GM18511 (cell line): ENCODE measurements around the gene FEM1A.
"Not testable (repeated sequence)": the region's sequence is repeated elsewhere in the genome, so short reads cannot be mapped to it uniquely, and the experiment has no call there.

Source experiments
- ATAC-seq: cut with Tn5 transposase; IDR thresholded peaks from one replicate; pipeline ENCODE4 v1.9.1; 2021; ENCODE audit warnings: mild to moderate bottlenecking, moderate library complexity; ENCODE audit not compliant: unreplicated experiment

Gene FEM1A

DNA sequence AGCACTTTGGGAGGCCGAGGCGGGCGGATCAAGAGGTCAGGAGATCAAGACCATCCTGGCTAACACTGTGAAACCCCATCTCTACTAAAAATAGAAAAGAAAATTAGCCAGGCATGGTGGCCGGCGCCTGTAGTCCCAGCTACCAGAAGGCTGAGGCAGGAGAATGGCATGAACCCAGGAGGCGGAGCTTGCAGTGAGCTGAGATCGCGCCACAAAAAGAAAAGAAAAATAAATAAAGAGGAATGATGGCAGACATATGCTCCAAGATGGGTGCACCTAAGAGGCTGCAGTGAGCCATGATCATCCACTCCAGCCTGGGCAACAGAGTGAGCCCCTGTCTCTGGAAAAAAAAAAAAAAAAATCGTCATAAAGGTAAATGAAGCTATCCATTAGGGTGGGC is 54.4 kb downstream of the FEM1A start:
- ATAC-seq: not testable (repeated sequence)

DNA sequence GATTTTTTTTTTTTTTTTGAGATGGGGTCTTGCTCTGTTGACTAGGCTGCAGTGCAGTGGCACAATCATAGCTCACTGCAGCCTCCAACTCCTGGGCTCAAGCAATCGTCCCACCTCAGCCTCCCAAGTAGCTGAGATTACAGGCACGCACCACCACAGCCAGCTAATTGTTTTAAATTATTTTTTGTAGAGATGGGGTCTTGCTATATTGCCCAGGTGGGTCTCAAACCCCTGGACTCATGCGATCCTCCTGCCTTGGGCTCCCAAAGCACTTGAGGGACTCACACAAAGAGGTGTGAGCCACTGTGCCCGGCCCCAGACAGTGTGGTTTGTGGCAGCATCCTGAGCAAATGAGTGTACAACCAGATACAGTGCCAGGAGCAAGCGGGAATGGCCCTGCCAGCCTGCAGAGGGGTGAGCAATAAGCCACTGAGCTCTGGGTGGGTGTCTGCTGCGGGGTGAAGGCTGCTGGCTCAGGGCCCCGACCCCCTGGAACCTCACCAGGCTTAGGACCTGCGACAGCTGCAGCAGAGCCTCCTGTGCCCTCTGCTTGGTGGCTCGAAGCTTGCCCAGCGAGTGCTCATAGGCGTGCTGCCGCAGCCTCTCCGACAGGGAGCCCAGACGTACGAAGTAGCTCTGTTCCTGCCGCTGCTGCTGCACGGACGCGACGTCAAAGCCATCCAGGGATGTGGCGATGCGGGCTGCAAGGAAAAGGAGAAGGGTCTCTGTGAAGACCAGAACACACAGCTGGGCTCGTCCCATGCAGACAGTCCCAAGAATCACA is 55.8 kb downstream of the FEM1A start:
- ATAC-seq: no peak

DNA sequence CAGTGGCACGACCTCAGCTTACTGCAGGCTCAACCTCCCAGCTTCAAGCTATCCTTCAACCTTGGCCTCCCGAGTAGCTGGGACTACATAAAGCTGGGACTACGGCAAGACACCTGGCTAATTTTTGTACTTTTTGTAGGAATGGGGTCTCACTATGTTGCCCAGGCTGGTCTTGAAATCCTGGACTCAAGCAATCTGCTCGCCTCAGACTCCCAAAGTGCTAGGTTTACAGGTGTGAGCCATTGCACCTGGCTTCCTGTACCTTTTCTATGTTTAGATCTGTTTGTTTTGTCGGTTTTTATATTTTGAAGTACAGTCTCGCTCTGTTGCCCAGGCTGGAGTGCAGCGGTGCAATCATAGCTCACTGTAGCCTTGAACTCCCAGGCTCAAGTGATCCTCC is 57.5 kb downstream of the FEM1A start:
- ATAC-seq: no peak
